ENCODE measurements around the gene NOP14. TPM values are rescaled to one million over a fixed set of nuclear protein-coding genes. Genes with fewer than 3 reads are reported as not detected.
A peak's percentile ranks its signal among the peaks of the same experiment; 100 is the strongest.

NOP14 gene
- total RNA-seq, 2 experiments from 2014 or later = 21.8 TPM

- Mint-ChIP-seq H3K4me3 (peak overlapping the region; percentile 60), H3K27ac (no peak overlapping the region), H3K27me3 (no peaks in the 10 kb centered on the region), H3K9me3 (no peaks in the 10 kb centered on the region), H3K4me1 (ENCODE audit: low read depth) (peaks cover 23% of the 10 kb centered on the region), H3K36me3 (ENCODE audit: low read depth) (peaks cover 59% of the 10 kb centered on the region)
- ChIA-PET CTCF (no interaction called here), POLR2A (no interaction called here)
- TF ChIP-seq, protein P1, sequence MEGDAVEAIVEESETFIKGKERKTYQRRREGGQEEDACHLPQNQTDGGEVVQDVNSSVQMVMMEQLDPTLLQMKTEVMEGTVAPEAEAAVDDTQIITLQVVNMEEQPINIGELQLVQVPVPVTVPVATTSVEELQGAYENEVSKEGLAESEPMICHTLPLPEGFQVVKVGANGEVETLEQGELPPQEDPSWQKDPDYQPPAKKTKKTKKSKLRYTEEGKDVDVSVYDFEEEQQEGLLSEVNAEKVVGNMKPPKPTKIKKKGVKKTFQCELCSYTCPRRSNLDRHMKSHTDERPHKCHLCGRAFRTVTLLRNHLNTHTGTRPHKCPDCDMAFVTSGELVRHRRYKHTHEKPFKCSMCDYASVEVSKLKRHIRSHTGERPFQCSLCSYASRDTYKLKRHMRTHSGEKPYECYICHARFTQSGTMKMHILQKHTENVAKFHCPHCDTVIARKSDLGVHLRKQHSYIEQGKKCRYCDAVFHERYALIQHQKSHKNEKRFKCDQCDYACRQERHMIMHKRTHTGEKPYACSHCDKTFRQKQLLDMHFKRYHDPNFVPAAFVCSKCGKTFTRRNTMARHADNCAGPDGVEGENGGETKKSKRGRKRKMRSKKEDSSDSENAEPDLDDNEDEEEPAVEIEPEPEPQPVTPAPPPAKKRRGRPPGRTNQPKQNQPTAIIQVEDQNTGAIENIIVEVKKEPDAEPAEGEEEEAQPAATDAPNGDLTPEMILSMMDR (IDR thresholded peaks at IDR 0.05) = no peak
- no peaks in the 10 kb centered on the region for H3K27me3 ChIP-seq (ENCODE audit: control insufficient read depth in 1 of 2, insufficient read depth in 2 of 2, low read length in 2 of 2)
- ATAC-seq (ENCODE audit: poor library complexity) (no peak), DNase-seq (peak in 1 of 14 experiments; percentile 31)
- H3K4me1 ChIP-seq (ENCODE audit: insufficient read depth, low read length) = peaks cover 38% of the 10 kb centered on the region
- peaks cover 63% of the 10 kb centered on the region for H3K36me3 ChIP-seq (ENCODE audit: insufficient read depth, low read length)
- intact Hi-C loops (cut with DNase I, micrococcal nuclease) = loop anchor here in 1 of 2 experiments (10.0 kb wide), 1 partner anchor 665 kb away; the partner anchor contains the start of gene MXD4
- H3K27ac ChIP-seq (ENCODE audit: low read depth in 1 of 2, low read length in 2 of 2) = no peak overlapping the region
- no peak overlapping the region for H3K4me3 ChIP-seq (ENCODE audit: low read length)
- H3K9me3 ChIP-seq (ENCODE audit: control insufficient read depth in 1 of 2, insufficient read depth in 1 of 2, low read length in 2 of 2) = no peaks in the 10 kb centered on the region
These were observed 33.0 kb downstream of the NOP14 start for GRCh38 chr4:2930135-2930757.

GRCh38 chr4:2929469-2929868 is 33.7 kb downstream of the NOP14 start:
- H3K27ac Mint-ChIP-seq = no peak overlapping the region
- TF ChIP-seq, protein P1 (IDR thresholded peaks at IDR 0.05) = no peak
- ChIA-PET POLR2A (interaction anchor here (0.6 kb wide), 1 partner anchor 76 kb away, joined by 3 read pairs; no protein-coding TSS in a partner anchor), CTCF (no interaction called here)
- no peaks in the 10 kb centered on the region for H3K9me3 ChIP-seq (ENCODE audit: control insufficient read depth in 1 of 2, insufficient read depth in 1 of 2, low read length in 2 of 2)
- no peaks in the 10 kb centered on the region for H3K27me3 Mint-ChIP-seq
- ATAC-seq (ENCODE audit: poor library complexity) = no peak
- H3K27me3 ChIP-seq (ENCODE audit: control insufficient read depth in 1 of 2, insufficient read depth in 2 of 2, low read length in 2 of 2) = no peaks in the 10 kb centered on the region
- H3K4me1 ChIP-seq (ENCODE audit: insufficient read depth, low read length) = peaks cover 36% of the 10 kb centered on the region
- peaks cover 23% of the 10 kb centered on the region for H3K4me1 Mint-ChIP-seq (ENCODE audit: low read depth)
- no peak overlapping the region for H3K4me3 Mint-ChIP-seq
- intact Hi-C loops (cut with DNase I, micrococcal nuclease) = no loop called here
- H3K27ac ChIP-seq (ENCODE audit: low read depth in 1 of 2, low read length in 2 of 2) = no peak overlapping the region
- H3K36me3 Mint-ChIP-seq (ENCODE audit: low read depth) = peaks cover 67% of the 10 kb centered on the region
- no peak overlapping the region for H3K4me3 ChIP-seq (ENCODE audit: low read length)
- H3K9me3 Mint-ChIP-seq = no peaks in the 10 kb centered on the region
- DNase-seq = no peak
- H3K36me3 ChIP-seq (ENCODE audit: insufficient read depth, low read length) = peaks cover 71% of the 10 kb centered on the region

DNA sequence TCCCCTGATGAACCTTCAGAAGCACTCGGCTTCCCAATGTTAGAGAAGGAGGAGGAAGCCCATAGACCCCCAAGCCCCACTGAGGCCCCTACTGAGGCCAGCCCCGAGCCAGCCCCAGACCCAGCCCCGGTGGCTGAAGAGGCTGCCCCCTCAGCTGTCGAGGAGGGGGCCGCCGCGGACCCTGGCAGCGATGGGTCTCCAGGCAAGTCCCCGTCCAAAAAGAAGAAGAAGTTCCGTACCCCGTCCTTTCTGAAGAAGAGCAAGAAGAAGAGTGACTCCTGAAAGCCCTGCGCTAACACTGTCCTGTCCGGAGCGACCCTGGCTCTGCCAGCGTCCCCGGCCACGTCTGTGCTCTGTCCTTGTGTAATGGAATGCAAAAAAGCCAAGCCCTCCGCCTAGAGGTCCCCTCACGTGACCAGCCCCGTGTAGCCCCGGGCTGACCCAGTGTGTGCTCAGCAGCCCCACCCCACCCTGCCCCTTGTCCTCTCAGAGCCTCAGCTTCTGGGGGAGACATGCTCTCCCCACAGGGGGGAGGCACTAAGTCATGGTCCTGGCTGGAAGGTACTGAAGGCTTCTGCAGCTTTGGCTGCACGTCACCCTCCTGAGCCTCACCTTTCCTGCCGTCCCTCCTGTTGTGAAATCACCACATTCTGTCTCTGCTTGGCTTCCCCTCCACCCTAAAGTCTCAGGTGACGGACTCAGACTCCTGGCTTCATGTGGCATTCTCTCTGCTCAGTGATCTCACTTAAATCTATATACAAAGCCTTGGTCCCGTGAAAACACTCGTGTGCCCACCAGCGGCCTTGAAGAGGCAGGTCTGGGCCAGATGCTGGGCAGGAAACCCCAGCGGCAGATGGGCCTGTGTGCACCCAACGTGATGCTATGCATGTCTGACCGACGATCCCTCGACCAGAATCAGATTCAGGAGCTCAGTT is 34.7 kb downstream of the NOP14 start:
- ATAC-seq (ENCODE audit: poor library complexity) = no peak
- DNase-seq = no peak
- TF ChIP-seq, protein P1 (IDR thresholded peaks at IDR 0.05) = no peak
- peaks cover 80% of the 10 kb centered on the region for H3K36me3 ChIP-seq (ENCODE audit: insufficient read depth, low read length)
- no peak overlapping the region for H3K4me3 ChIP-seq (ENCODE audit: low read length)
- H3K36me3 Mint-ChIP-seq (ENCODE audit: low read depth) = peaks cover 70% of the 10 kb centered on the region
- H3K27ac Mint-ChIP-seq = peak overlapping the region; percentile 33
- H3K27me3 Mint-ChIP-seq = no peaks in the 10 kb centered on the region
- peaks cover 36% of the 10 kb centered on the region for H3K4me1 ChIP-seq (ENCODE audit: insufficient read depth, low read length)
- H3K4me3 Mint-ChIP-seq = peak overlapping the region; percentile 45
- H3K27me3 ChIP-seq (ENCODE audit: control insufficient read depth in 1 of 2, insufficient read depth in 2 of 2, low read length in 2 of 2) = no peaks in the 10 kb centered on the region
- CTCF ChIA-PET = no interaction called here
- H3K4me1 Mint-ChIP-seq (ENCODE audit: low read depth) = peaks cover 27% of the 10 kb centered on the region
- intact Hi-C loops (cut with DNase I, micrococcal nuclease) = no loop called here
- POLR2A ChIA-PET = interaction anchor here (0.6 kb wide), 1 partner anchor 75 kb away, joined by 3 read pairs; no protein-coding TSS in a partner anchor
- no peak overlapping the region for H3K27ac ChIP-seq (ENCODE audit: low read depth in 1 of 2, low read length in 2 of 2)
- no peaks in the 10 kb centered on the region for H3K9me3 Mint-ChIP-seq
- no peaks in the 10 kb centered on the region for H3K9me3 ChIP-seq (ENCODE audit: control insufficient read depth in 1 of 2, insufficient read depth in 1 of 2, low read length in 2 of 2)

Measured in CD4-positive, alpha-beta T cell (primary cell).